PFSK-1 (cell line): ENCODE data around the gene MRPS12.

Experiments used
- FOXP2 ChIP-seq: optimal IDR thresholded peaks from 2 replicates; pipeline ENCODE3; 2011; ENCODE audit warnings: borderline replicate concordance, control low read depth, inconsistent platforms; ENCODE audit not compliant: insufficient read depth; ENCODE audit errors: extremely low read length, extremely low read depth
- POLR2AphosphoS5 ChIP-seq: IDR thresholded peaks from 2 replicates; pipeline ENCODE4 v1.6.1; 2012; ENCODE audit warnings: low read depth, mild to moderate bottlenecking, control low read depth, low read length, moderate library complexity
- REST ChIP-seq, 2 experiments: IDR thresholded peaks; 2 replicates each; pipeline versions ENCODE4 v1.6.1 to v1.8.0; 2011 to 2012; ENCODE audit warnings: low read depth in 2 of 2, low read length in 2 of 2, control low read depth in 1 of 2, inconsistent platforms in 1 of 2, mild to moderate bottlenecking in 1 of 2, moderate library complexity in 1 of 2; ENCODE audit not compliant: insufficient read depth in 1 of 2
- SIN3A ChIP-seq: IDR thresholded peaks from 2 replicates; pipeline ENCODE4 v1.6.1; 2012; ENCODE audit warnings: mild to moderate bottlenecking, low read length, moderate library complexity, borderline replicate concordance; ENCODE audit not compliant: insufficient read depth
- TAF1 ChIP-seq: IDR thresholded peaks from 2 replicates; pipeline ENCODE4 v1.6.1; 2012; ENCODE audit warnings: low read length, control low read depth, borderline replicate concordance; ENCODE audit not compliant: insufficient read depth

Gene MRPS12

GRCh38 chr19:38920602-38921419, 9.9 kb upstream of the MRPS12 start:
- TF ChIP-seq REST (IDR thresholded peaks at IDR 0.05; ENCODE audit: insufficient read depth in 1 of 2, low read depth in 2 of 2, low read length in 2 of 2) (no peak), SIN3A (no peak), FOXP2 (no peak), TAF1 (no peak), POLR2AphosphoS5 (no peak)

GRCh38 chr19:38921420-38922274, 9.1 kb upstream of the MRPS12 start:
- TF ChIP-seq REST (IDR thresholded peaks at IDR 0.05; ENCODE audit: insufficient read depth in 1 of 2, low read depth in 2 of 2, low read length in 2 of 2) (no peak), TAF1 (no peak), FOXP2 (no peak), SIN3A (no peak), POLR2AphosphoS5 (no peak)

GRCh38 chr19:38922482-38922881, 8.3 kb upstream of the MRPS12 start:
- TF ChIP-seq POLR2AphosphoS5 (no peak), REST (IDR thresholded peaks at IDR 0.05; ENCODE audit: insufficient read depth in 1 of 2, low read depth in 2 of 2, low read length in 2 of 2) (no peak), SIN3A (no peak), TAF1 (no peak), FOXP2 (no peak)

- no peak for TF ChIP-seq FOXP2
- no peak for TF ChIP-seq REST (IDR thresholded peaks at IDR 0.05; ENCODE audit: insufficient read depth in 1 of 2, low read depth in 2 of 2, low read length in 2 of 2)
- no peak for TF ChIP-seq SIN3A
- TF ChIP-seq POLR2AphosphoS5: no peak
- TF ChIP-seq TAF1: no peak
These were observed 6.4 kb upstream of the MRPS12 start for GRCh38 chr19:38924388-38924787.
